GM04503 (cell line): Measurements from ENCODE around the gene ELAVL4.
"Not testable (repeated sequence)": the region's sequence is repeated elsewhere in the genome, so short reads cannot be mapped to it uniquely, and the experiment has no call there.

Experiments used
- DNase-seq: peaks from one replicate; pipeline ENCODE4 v3.0.0-alpha.2; 2012; ENCODE audit warnings: low read depth

Gene ELAVL4

DNA sequence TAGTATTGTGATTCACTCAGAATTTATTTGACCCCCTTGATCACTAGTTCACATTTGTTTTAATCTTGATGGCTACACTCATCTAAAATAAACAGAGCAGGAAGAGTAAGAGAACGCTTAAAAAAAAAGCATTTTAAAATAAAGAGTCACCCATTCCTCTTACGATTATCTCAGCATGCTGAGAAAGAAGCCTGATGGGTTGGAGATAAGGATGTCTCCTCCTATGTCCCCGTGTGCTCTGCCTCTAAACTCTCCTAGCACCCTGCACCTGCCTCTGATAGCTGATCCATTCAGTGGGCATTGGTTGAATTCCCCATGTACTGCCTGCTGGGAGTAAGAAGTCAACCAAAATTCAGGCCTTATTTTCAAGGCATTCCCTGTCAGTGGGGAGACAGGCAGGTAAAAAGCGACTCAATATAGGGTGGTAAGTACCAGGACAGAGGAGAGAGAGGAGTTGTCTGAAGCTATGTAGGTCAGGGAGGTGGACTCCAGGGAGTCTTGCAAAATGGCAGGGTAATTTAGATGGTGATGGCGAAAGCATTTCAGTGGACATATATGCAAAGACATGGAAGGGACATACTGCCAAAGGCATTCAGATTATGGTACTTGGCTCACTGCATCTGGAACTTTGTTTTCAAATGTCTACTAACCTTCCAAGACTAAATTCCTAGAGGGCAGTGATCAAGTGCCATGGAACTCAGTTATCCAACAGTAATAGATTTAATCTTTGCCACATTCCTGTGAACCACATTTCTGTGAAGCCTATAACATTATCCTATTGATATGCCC is 18.4 kb downstream of the ELAVL4 start:
- DNase-seq = no peak

- DNase-seq = no peak
Observed at GRCh38 chr1:50129201-50129600, 20.5 kb downstream of the ELAVL4 start.

- no peak for DNase-seq
Observed at GRCh38 chr1:50132347-50132894, 23.7 kb downstream of the ELAVL4 start.

DNA sequence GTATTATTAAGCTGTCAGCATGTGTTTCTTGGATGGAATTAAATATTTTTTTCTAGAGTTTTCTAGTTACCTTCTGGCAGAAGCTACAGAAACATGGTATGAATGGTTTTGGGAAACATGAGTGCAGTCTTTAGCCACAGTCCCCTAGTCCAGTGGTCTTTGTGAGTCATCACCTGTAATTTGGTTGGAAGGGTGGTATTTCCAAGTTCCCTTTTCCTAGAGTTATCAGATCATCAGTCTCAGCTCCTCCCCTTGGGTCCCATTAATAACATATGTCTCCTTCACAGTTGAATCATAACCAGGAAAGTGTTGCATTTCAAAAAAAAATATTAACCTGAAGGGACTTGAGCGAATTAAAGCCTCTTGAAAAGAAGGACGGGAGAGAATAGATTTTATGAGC is 27.0 kb downstream of the ELAVL4 start:
- no peak for DNase-seq

DNA sequence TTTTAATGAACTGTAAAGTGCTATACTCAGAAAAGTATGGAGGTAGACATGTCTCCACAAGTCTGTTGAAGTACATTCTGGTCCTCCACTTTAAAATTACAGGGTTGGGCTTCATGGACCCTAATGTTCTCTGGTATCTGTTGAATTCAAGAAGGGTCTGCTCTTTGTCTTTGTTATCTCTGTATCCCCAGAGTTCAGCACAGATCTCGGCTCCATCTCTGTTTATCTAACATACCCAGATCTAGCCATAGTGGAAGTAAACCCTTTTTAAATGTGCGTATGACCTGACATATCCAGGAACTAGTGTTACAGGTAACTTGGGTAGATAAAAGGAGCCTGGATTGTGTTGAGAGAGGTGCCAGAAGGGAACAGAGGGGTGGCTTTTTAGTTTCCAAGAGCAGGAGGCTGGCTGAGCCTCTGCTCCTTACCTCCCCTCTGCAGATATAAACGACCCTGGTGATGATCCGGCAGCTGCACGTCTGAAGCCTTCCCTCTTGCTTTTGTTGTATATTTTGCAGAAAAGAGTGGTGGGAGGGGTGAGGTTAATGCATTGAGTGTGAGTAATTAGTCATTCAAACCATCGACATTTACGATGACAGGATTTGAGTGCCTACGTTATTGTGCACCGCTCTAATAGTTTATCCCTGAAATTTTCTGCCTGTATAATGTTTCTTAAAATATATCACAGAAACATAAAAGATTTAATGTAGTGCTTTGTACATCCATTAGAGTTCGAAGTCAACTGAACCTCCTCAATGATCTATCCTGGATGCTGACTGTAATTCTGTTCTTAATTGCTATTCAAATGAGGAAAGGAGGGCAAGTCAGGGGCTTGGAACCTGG is 30.8 kb downstream of the ELAVL4 start:
- no peak for DNase-seq

DNA sequence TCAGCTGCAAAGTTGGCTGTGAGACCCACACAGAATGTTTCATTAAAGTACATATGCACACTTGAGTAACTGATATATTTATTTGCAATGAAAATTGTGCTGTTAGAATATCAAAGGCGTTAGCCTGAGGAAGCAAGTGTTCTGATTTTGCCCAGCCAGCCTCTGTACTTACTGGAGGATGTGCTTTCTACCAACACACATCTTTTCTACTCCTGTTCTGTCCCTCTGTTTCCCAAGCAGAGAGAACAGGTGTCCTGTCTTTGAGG is 31.4 kb downstream of the ELAVL4 start:
- no peak for DNase-seq

DNA sequence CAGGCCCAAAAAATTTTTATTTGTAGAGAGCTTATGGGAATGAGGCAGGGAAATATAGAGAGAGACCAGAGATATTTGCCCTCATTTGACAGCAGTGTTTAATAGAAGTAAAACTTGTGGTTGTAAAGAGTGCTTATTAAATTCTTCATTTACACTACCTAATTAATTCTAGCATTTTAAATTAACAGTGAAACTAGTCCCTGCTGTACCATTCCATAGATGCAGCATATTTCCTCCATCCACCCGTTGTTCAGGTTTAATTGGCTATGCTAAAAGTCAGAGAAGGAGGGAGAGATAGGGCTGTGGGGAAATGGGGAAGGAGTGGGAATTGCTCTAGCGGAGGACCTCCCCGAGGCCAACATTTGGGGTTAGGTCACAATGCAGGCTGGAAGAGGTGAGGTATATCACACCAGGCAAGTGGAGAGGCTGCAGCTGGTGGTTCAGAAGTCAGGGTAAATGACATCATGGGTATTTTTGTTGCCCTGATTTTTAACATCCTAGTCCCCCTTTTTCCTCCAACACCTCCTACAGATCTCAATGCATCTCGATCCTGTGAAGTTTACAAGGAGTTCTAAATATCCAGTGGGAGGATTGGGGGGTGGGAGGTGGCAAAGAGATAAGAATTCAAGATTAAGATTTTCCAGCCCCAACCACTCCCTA is 38.6 kb downstream of the ELAVL4 start:
- DNase-seq = no peak

DNA sequence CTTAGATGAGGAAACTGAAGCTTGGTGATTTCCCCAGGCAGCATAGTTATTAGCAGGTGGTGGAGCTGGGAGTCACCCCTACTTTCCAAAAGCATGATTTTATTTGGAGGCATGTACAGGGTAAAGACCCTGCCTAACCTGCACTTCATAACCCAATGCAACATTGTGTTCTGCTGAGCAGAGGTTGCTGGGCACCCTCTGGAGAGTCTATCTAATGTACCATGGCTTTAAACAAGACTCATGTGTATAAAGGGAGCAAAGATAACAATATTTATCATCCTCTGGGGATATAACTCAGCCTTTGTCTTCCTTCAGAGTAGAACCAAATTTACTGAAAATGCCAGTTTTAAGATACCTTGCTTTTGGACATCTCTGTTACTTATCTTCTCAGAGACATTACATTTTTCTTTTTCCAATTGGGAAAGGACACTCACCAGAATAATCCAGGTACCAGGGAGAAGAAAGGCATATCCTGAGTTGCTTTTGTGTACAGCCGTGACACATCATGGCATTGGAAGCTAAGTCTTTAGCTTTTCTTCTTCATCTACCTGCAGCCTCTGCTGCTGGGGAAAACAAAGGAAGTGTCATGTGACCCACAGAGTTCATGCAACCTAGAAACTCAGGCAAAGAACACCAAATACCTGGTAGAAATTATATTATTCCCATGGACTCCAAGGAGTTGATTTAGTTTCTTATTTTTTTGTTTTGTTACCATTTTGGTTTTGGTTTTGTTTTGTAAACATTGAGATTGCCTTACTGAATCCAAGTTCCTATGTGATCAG is 39.6 kb downstream of the ELAVL4 start:
- no peak for DNase-seq

- DNase-seq = no peak
Observed at GRCh38 chr1:50152236-50152635, 43.5 kb downstream of the ELAVL4 start.

- DNase-seq = no peak
Observed at GRCh38 chr1:50155541-50155940, 46.8 kb downstream of the ELAVL4 start.

DNA sequence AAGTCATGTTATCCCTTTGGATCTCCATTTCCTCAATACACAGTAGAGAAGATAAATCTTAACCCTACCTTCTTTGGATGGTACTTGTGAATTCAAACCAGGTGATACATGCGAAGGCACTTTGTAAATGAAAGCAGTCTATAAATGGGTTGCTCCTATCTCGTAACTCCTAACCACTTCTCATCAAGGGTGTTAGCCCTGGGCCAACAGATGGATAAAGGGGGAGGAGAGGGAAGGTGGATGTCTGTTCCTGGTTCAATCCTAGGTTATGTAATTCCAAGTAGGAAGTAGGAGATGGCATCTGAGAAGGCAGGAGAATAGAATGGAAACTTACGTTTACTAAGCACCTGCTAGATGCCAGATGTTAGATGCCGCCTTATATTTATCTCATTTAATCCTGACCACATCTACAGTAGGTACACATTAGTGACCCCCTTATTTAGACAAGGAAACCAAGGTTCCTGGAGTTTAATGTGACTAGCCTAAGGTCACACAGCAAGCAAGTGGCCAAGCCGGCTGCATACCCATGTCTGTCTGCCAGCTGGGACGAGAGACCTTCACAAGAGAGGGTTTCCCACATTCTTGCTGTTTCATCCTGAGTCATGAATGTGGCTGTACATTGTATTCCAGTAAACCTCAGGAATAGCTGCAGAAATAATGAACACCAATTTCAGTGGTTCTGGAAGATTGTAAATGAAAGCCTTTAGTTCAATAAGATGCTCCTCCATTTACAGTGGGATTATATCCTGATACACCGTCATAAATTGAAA is 47.7 kb downstream of the ELAVL4 start:
- DNase-seq = no peak

DNA sequence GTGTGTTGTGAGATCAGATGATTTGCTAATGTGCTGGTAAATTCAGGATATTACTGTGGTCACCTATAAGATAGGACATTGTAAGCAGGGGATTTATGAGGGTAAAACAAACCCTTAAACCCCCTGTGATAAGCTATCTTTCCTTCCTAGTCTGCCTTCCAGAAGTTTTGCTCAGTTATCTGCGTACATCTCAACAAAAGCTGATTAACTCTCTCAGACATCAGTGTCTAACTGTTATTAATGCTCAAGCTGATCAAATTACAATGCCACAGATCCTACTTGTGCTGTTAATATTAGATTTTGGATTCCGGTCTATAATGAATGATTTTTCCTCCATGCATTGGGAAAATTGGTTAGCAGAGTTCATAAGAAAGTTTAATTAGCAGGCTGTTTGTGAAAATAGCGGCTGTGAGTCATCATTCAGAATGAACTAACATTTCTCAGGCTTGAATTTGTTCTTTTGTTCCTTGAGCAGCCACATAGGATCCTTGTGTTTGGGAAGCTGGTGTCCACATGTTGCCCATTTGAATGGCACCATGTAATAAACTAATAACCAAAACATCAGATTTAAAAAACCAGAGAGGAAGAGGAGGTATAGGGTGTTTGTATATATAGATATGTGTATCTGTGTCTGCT is 48.7 kb downstream of the ELAVL4 start:
- DNase-seq = no peak

- no peak for DNase-seq
Observed at GRCh38 chr1:50158421-50158820, 49.7 kb downstream of the ELAVL4 start.

DNA sequence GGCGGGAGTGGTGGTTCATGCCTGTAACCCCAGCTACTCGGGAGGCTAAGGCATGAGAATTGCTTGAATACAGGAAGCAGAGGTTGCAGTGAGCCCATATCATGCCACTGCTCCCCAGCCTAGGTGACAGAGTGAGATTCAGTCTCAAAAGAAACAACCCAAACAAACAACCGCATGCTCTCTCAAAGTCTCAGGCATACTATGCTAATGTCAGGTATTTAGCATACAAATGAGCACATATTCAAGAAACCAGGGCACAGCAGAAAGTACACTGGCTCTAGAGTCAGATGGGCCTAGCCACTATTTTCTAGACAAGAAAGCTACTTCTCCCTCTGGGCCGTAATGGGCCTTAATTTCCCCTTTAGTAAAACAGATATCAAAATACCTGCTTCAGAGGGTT is 55.0 kb downstream of the ELAVL4 start:
- no peak for DNase-seq

GRCh38 chr1:50166351-50166750 is 57.6 kb downstream of the ELAVL4 start:
- not testable (repeated sequence) for DNase-seq

GRCh38 chr1:50172299-50172698 is 63.6 kb downstream of the ELAVL4 start:
- no peak for DNase-seq

- DNase-seq = no peak
Observed at GRCh38 chr1:50174101-50174500, 65.4 kb downstream of the ELAVL4 start.

- no peak for DNase-seq
Observed at GRCh38 chr1:50175719-50176639, 67.3 kb downstream of the ELAVL4 start.

- DNase-seq = no peak
Observed at GRCh38 chr1:50177994-50178393, 69.3 kb downstream of the ELAVL4 start.

DNA sequence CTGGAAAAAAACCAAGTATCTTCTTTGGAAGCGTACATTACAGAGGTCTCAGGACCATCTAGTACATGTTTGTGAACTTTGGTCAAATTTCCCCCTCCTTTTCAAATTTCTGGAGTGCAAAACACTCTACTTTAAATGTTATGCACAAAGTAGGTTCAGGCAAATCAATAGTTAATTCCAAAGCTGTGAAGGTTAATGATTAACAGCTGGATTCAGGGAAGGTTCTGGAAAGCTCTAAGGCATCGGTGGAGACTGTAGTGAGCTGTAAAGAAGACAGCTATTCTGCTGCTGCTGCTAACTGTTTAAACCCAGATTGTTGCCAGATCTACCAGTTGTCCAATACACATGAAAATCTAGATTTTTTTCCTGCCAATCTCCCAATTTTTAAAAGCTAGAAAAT is 70.9 kb downstream of the ELAVL4 start:
- DNase-seq = no peak
